WTC11 (cell line): ENCODE results near the gene HLA-C. TPM values are rescaled to one million over a fixed set of nuclear protein-coding genes. Genes with fewer than 3 reads are reported as not detected.

Source experiments
- ATAC-seq: fragments of 200-7000 bp; cut with Tn5 transposase; 2 replicates; pipeline ENCODE4 v1.10.0; 2021; ENCODE audit warnings: mild to moderate bottlenecking, moderate library complexity
- CTCF ChIA-PET: fragments of 300-600 bp; sonication (Branson Sonifier 250); formaldehyde crosslinking; loops from one replicate; lab custom pipeline; 2021; ENCODE audit warnings: antibody characterized with exemption; lab: Charles Lee
- POLR2A ChIA-PET: fragments of 350-600 bp; sonication (Branson Sonifier 250); formaldehyde crosslinking; loops from one replicate; lab custom pipeline; 2021; ENCODE audit warnings: antibody characterized with exemption; lab: Charles Lee
- DNase-seq: peaks from one replicate; pipeline ENCODE4 v3.0.0; 2021; ENCODE audit warnings: low spot score
- H3K27ac Mint-ChIP-seq: 2 replicates; pipeline ENCODE4 v1.8.0; 2021; ENCODE audit warnings: mixed read lengths
- H3K27me3 Mint-ChIP-seq: 2 replicates; pipeline ENCODE4 v1.8.0; 2021; ENCODE audit warnings: low read depth, mild to moderate bottlenecking, moderate library complexity, mixed read lengths
- H3K36me3 Mint-ChIP-seq: 2 replicates; pipeline ENCODE4 v1.8.0; 2021; ENCODE audit warnings: mixed read lengths
- H3K4me1 Mint-ChIP-seq: 2 replicates; pipeline ENCODE4 v1.8.0; 2022; ENCODE audit warnings: mixed read lengths
- H3K4me3 Mint-ChIP-seq: 2 replicates; pipeline ENCODE4 v1.8.0; 2021; ENCODE audit warnings: mild to moderate bottlenecking, moderate library complexity, mixed read lengths
- H3K9me3 Mint-ChIP-seq: 2 replicates; pipeline ENCODE4 v1.8.0; 2021; ENCODE audit warnings: mixed read lengths
- ERG ChIP-seq: fragments of 250-450 bp; sonication (Bioruptor Pico); IDR thresholded peaks from 2 replicates; pipeline ENCODE4 v1.8.0; 2021; ENCODE audit warnings: mild to moderate bottlenecking
- FOXP1 ChIP-seq: sonication (generic); formaldehyde crosslinking; IDR thresholded peaks from 2 replicates; pipeline ENCODE4 v1.8.0; 2022; ENCODE audit warnings: missing genetic modification reagents, mild to moderate bottlenecking, moderate library complexity, borderline replicate concordance
- FOXP4 ChIP-seq: sonication (generic); formaldehyde crosslinking; IDR thresholded peaks from 2 replicates; pipeline ENCODE4 v1.8.0; 2022; ENCODE audit warnings: mild to moderate bottlenecking, missing genetic modification reagents
- GTF2I ChIP-seq: fragments of 250-450 bp; sonication (Bioruptor Pico); conservative IDR thresholded peaks from 2 replicates; pipeline ENCODE4 v1.4.0; 2021; ENCODE audit warnings: mild to moderate bottlenecking
- HMGXB4 ChIP-seq: sonication (generic); formaldehyde crosslinking; IDR thresholded peaks from 2 replicates; pipeline ENCODE4 v1.8.1; 2023; ENCODE audit warnings: mild to moderate bottlenecking, moderate library complexity, missing genetic modification reagents
- NFYB ChIP-seq: sonication (generic); formaldehyde crosslinking; conservative IDR thresholded peaks from 2 replicates; pipeline ENCODE4 v1.8.0; 2022; ENCODE audit warnings: low read depth, missing genetic modification reagents
- OVOL2 ChIP-seq: fragments of 250-450 bp; sonication (Bioruptor Pico); IDR thresholded peaks from 2 replicates; pipeline ENCODE4 v1.9.0; 2021; ENCODE audit warnings: mild to moderate bottlenecking, borderline replicate concordance
- PREB ChIP-seq: sonication (generic); formaldehyde crosslinking; IDR thresholded peaks from 2 replicates; pipeline ENCODE4 v1.8.1; 2022; ENCODE audit warnings: mild to moderate bottlenecking, missing genetic modification reagents, moderate library complexity, borderline replicate concordance
- RORB ChIP-seq: fragments of 250-450 bp; sonication (Bioruptor Pico); IDR thresholded peaks from 2 replicates; pipeline ENCODE4 v1.9.0; 2021; ENCODE audit warnings: mild to moderate bottlenecking
- SP1 ChIP-seq: sonication (generic); formaldehyde crosslinking; conservative IDR thresholded peaks from 2 replicates; pipeline ENCODE4 v1.8.1; 2022; ENCODE audit warnings: missing genetic modification reagents
- TCF7 ChIP-seq: sonication (generic); formaldehyde crosslinking; IDR thresholded peaks from 2 replicates; pipeline ENCODE4 v1.8.0; 2022; ENCODE audit warnings: mild to moderate bottlenecking, low read depth, missing genetic modification reagents, moderate library complexity
- TEAD4 ChIP-seq: sonication (generic); formaldehyde crosslinking; IDR thresholded peaks from 2 replicates; pipeline ENCODE4 v1.8.0; 2022; ENCODE audit warnings: mild to moderate bottlenecking, missing genetic modification reagents
- TP53 ChIP-seq: sonication (generic); formaldehyde crosslinking; IDR thresholded peaks from 2 replicates; pipeline ENCODE4 v1.8.1; 2023; ENCODE audit warnings: mild to moderate bottlenecking, missing genetic modification reagents
- USF1 ChIP-seq: sonication (generic); formaldehyde crosslinking; IDR thresholded peaks from 2 replicates; pipeline ENCODE4 v1.8.0; 2022; ENCODE audit warnings: mild to moderate bottlenecking, missing genetic modification reagents
- ZBTB21 ChIP-seq: sonication (generic); formaldehyde crosslinking; IDR thresholded peaks from 2 replicates; pipeline ENCODE4 v1.8.1; 2023; ENCODE audit warnings: mild to moderate bottlenecking, missing genetic modification reagents, borderline replicate concordance
- ZNF232 ChIP-seq: sonication (generic); formaldehyde crosslinking; IDR thresholded peaks from 2 replicates; pipeline ENCODE4 v1.8.0; 2022; ENCODE audit warnings: mild to moderate bottlenecking, missing genetic modification reagents
- ZNF317 ChIP-seq: sonication (generic); formaldehyde crosslinking; IDR thresholded peaks from 2 replicates; pipeline ENCODE4 v1.8.1; 2023; ENCODE audit warnings: low read depth, mild to moderate bottlenecking, moderate library complexity, missing genetic modification reagents, borderline replicate concordance
- ZNF425 ChIP-seq: fragments of 250-450 bp; sonication (Bioruptor Pico); conservative IDR thresholded peaks from 2 replicates; pipeline ENCODE4 v1.9.0; 2021; ENCODE audit warnings: mild to moderate bottlenecking
- ZNF671 ChIP-seq: fragments of 250-450 bp; sonication (Bioruptor Pico); IDR thresholded peaks from 2 replicates; pipeline ENCODE4 v1.8.0; 2021; ENCODE audit warnings: mild to moderate bottlenecking
- total RNA-seq: library from RNA; stranded (reverse); gene quantifications from 3 replicates; pipeline ENCODE4 v1.2.3, GENCODE V29; 2021

The HLA-C gene
- total RNA-seq, 1 experiment from 2014 or later = 82.9 TPM

GRCh38 chr6:31293343-31293742 lies 21.5 kb upstream of the HLA-C start:
- TF ChIP-seq ZNF232 (CRISPR knock-in tag) = no peak
- TF ChIP-seq TEAD4 (CRISPR knock-in tag) = no peak
- no peak for TF ChIP-seq FOXP4 (CRISPR knock-in tag)
- no peak for TF ChIP-seq FOXP1
- no peak for TF ChIP-seq SP1 (CRISPR knock-in tag)
- ChIA-PET CTCF (interaction anchor here (1.0 kb wide), 2 partner anchors 73 to 191 kb away, joined by 4 to 10 read pairs; no protein-coding TSS in a partner anchor), POLR2A (interaction anchor here (1.0 kb wide), 1 partner anchor 21 kb away, joined by 3 read pairs; no protein-coding TSS in a partner anchor)
- DNase-seq (no peak), ATAC-seq (no peak)
- Mint-ChIP-seq H3K36me3 (no peaks in the 10 kb centered on the region), H3K4me1 (no peaks in the 10 kb centered on the region), H3K27me3 (peaks cover 32% of the 10 kb centered on the region), H3K9me3 (peaks cover 9% of the 10 kb centered on the region), H3K27ac (no peak overlapping the region), H3K4me3 (no peak overlapping the region)

- DNase-seq (no peak), ATAC-seq (no peak)
- POLR2A ChIA-PET = no interaction called here
- Mint-ChIP-seq H3K36me3 (no peaks in the 10 kb centered on the region), H3K9me3 (no peaks in the 10 kb centered on the region), H3K4me3 (no peak overlapping the region), H3K27ac (no peak overlapping the region), H3K4me1 (no peaks in the 10 kb centered on the region), H3K27me3 (peaks cover 20% of the 10 kb centered on the region)
- TF ChIP-seq RORB (CRISPR knock-in tag) = no peak
- TF ChIP-seq HMGXB4 (CRISPR knock-in tag) = no peak
- no peak for TF ChIP-seq OVOL2 (CRISPR knock-in tag)
- TF ChIP-seq TCF7 (CRISPR knock-in tag) = no peak
- no peak for TF ChIP-seq ZNF671 (CRISPR knock-in tag)
- no peak for TF ChIP-seq TP53 (CRISPR knock-in tag)
- no peak for TF ChIP-seq USF1 (CRISPR knock-in tag)
- no peak for TF ChIP-seq NFYB (CRISPR knock-in tag)
- TF ChIP-seq ZNF425 (CRISPR knock-in tag) = no peak
- no peak for TF ChIP-seq ZNF317
- no peak for TF ChIP-seq ZBTB21 (CRISPR knock-in tag)
- no peak for TF ChIP-seq PREB
- no peak for TF ChIP-seq ERG (CRISPR knock-in tag)
- no peak for TF ChIP-seq GTF2I (CRISPR knock-in tag)
- CTCF ChIA-PET = interaction anchor here (1.8 kb wide), 1 partner anchor 77 kb away, joined by 5 read pairs; no protein-coding TSS in a partner anchor
Measured at GRCh38 chr6:31289788-31290187, 17.9 kb upstream of the HLA-C start.
